SIG-M5 (cell line): ENCODE results near the gene KRTAP4-11.
"Not testable (repeated sequence)": the region's sequence is repeated elsewhere in the genome, so short reads cannot be mapped to it uniquely, and the experiment has no call there.

Experiments used
- DNase-seq: peaks from one replicate; lab custom pipeline; 2025; lab: John Stamatoyannopoulos, UW

The KRTAP4-11 gene

DNA sequence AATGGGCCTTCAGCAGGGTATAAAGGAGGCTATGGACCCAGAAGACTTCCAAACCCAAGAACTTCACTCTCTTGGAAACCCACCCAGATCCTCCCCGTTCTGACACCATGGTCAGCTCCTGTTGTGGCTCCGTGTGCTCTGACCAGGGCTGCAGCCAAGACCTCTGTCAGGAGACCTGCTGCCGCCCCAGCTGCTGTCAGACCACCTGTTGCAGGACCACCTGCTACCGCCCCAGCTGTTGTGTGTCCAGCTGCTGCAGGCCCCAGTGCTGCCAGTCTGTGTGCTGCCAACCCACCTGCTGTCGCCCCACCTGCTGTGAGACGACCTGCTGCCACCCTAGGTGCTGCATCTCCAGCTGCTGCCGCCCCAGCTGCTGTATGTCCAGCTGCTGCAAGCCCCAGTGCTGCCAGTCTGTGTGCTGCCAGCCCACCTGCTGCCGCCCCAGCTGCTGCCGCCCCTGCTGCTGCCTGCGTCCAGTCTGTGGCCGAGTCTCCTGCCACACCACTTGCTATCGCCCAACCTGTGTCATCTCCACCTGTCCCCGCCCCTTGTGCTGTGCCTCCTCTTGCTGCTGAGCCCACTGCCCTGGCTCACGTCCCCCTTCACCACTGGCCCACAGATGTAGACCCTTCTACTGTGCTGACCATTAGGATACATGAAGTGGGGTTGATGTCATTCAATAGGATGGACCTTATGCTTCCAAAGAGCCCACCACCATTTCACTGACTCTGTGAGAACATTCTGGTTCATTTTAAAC is 33.9 kb downstream of the KRTAP4-11 start, which contains the start of gene KRTAP4-7:
KRTAP4-7 (plus strand) TSS at position 51 of the 757 bp plus-strand sequence; CDS start at position 108, 57 bp downstream.
- not testable (repeated sequence) for DNase-seq

DNA sequence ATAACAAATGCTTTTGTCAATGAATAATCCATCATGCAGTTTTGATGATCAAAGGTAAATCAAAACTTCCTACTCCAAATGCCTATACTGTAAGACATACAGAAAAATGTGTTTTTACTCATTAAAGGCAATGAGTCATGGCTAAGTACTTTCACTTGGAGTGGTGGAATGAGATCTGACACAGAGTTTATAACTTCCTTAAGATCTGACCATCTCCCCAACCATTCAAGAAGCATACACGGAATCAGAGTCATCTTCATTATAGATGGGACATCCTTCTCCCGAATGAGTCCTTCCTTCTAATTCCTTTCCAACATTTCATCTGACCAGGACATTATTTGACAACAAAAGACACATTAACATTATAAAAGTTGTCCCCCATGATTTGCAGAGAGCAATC is 34.7 kb downstream of the KRTAP4-11 start:
- not testable (repeated sequence) for DNase-seq

DNA sequence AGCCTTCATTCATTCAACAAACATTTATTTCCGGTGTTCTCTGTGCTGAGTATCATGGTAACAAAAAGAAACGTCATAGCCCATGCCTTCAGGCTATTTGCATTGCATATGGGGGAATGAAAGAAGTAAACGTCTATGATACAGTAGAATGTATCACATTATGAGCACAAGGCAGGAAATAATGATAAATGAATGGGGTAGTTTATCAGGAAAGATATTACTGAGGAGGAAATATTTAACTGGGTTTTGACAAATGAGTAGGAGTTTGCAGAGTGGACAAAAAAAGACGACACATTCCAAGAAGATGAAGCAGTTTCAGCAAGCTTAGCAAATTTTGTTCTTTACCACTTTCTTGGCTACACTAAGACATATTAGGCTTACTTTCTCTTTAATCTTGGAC is 35.5 kb downstream of the KRTAP4-11 start:
- DNase-seq, result no peak

GRCh38 chr17:41076788-41077187 is 41.4 kb downstream of the KRTAP4-11 start:
- no peak for DNase-seq

- no peak for DNase-seq
Observed at GRCh38 chr17:41073676-41074075, 44.5 kb downstream of the KRTAP4-11 start.

- no peak for DNase-seq
Observed at GRCh38 chr17:41071606-41072360, 46.4 kb downstream of the KRTAP4-11 start.

- no peak for DNase-seq
Observed at GRCh38 chr17:41069031-41069430, 49.1 kb downstream of the KRTAP4-11 start.

- DNase-seq, result no peak
Observed at GRCh38 chr17:41067281-41067680, 50.9 kb downstream of the KRTAP4-11 start.
